AG09319 (cell line): ENCODE data around the gene PDK2.

Experiments used
- DNase-seq: peaks from one replicate; pipeline ENCODE4 v3.0.0-alpha.2; 2010; ENCODE audit warnings: low read depth; ENCODE audit errors: extremely low read depth
- CTCF ChIP-seq: IDR thresholded peaks from 2 replicates; pipeline ENCODE4 v1.5.1; 2011; ENCODE audit warnings: low read depth, mild to moderate bottlenecking, inconsistent platforms, low read length, moderate library complexity

PDK2 gene

GRCh38 chr17:50090971-50091917 lies 3.9 kb upstream of the PDK2 start:
- DNase-seq, result no peak
- TF ChIP-seq CTCF, result no peak

- no peak for DNase-seq
- TF ChIP-seq CTCF, result no peak
These were observed 3.2 kb upstream of the PDK2 start for GRCh38 chr17:50091918-50092285.

GRCh38 chr17:50093246-50093645 lies 1.9 kb upstream of the PDK2 start:
- DNase-seq, result no peak
- no peak for TF ChIP-seq CTCF

GRCh38 chr17:50093807-50094206 lies 1.3 kb upstream of the PDK2 start:
- TF ChIP-seq CTCF, result no peak
- DNase-seq, result no peak

DNA sequence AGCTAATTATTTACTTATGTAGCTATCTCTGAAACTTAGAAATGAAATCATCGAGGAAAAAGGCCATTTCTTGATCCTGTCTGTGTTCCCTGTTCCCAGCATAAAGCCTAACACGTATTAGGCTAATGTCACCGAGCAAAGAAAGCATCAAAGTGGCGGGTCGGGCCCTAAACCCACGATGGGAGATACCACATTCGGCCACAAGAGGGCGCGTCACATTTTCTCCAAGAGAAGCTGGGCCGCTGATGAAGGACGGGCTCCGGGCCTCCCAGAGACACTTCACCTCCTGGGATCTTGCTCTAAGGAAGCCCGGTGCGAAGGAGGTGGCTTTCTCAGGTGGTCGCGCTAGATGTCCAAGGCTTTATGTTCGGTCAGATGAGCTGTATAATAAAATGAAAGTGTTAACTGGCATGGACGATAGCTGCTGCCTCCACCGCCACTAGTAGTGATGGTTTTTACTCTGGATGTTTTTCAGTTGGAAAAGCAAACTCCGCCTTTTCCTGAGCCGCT lies 853 bp upstream of the PDK2 start:
- DNase-seq, result peak; percentile 61
- TF ChIP-seq CTCF, result peak; percentile 73

- no peak for DNase-seq
These were observed 481 bp downstream of the PDK2 start for GRCh38 chr17:50095626-50096037.

More at GRCh38 chr17:50095626-50096037, 481 bp downstream of the PDK2 start:
- no peak for TF ChIP-seq CTCF
